ENCODE results near the gene PRDM11. TPM values are rescaled to one million over a fixed set of nuclear protein-coding genes. Genes with fewer than 3 reads are reported as not detected.

Gene PRDM11
- total RNA-seq, 1 donor from 2014 or later, result 7.5 TPM

DNA sequence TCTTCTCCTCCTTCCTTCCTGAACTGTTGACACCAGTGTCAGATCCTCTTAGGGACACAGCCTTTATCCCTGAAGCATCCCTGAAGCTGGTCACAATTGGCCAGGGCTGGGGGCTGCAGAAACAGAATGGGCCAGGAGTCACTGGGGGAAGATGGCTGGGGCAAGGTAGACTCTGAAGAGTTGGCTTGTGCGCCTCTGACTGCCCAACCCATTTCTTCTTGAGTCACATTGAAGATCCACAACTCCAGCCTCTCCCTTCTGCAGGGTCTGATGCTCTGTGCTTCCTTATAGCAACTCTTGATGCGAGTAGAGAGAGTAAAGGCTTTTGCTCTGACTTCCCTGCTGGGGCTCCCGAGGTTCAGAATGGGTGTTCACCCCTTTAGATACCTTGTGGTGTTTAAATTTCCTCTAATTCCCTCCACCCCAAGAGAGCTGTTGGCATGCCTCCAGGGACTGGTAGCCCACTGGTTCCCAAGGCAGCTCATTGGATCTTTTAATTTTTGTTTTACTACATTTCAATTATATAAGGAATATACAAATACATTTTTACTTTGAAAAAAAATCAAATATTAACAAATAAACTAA lies 13.4 kb downstream of the PRDM11 start:
- H3K36me3 Mint-ChIP-seq (ENCODE audit: unreplicated experiment), result no peaks in the 10 kb centered on the region
- H3K27me3 Mint-ChIP-seq (ENCODE audit: unreplicated experiment), result peaks cover 6% of the 10 kb centered on the region
- no peak overlapping the region for H3K4me3 Mint-ChIP-seq (ENCODE audit: unreplicated experiment)
- no peak for DNase-seq
- peaks cover 17% of the 10 kb centered on the region for H3K4me1 Mint-ChIP-seq (ENCODE audit: low read depth, unreplicated experiment)
- TF ChIP-seq, protein P1, sequence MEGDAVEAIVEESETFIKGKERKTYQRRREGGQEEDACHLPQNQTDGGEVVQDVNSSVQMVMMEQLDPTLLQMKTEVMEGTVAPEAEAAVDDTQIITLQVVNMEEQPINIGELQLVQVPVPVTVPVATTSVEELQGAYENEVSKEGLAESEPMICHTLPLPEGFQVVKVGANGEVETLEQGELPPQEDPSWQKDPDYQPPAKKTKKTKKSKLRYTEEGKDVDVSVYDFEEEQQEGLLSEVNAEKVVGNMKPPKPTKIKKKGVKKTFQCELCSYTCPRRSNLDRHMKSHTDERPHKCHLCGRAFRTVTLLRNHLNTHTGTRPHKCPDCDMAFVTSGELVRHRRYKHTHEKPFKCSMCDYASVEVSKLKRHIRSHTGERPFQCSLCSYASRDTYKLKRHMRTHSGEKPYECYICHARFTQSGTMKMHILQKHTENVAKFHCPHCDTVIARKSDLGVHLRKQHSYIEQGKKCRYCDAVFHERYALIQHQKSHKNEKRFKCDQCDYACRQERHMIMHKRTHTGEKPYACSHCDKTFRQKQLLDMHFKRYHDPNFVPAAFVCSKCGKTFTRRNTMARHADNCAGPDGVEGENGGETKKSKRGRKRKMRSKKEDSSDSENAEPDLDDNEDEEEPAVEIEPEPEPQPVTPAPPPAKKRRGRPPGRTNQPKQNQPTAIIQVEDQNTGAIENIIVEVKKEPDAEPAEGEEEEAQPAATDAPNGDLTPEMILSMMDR (IDR thresholded peaks at IDR 0.05; ENCODE audit: partially characterized antibody, unreplicated experiment), result no peak
- H3K9me3 Mint-ChIP-seq (ENCODE audit: unreplicated experiment), result peaks cover 6% of the 10 kb centered on the region
- H3K27ac Mint-ChIP-seq (ENCODE audit: unreplicated experiment), result no peak overlapping the region

DNA sequence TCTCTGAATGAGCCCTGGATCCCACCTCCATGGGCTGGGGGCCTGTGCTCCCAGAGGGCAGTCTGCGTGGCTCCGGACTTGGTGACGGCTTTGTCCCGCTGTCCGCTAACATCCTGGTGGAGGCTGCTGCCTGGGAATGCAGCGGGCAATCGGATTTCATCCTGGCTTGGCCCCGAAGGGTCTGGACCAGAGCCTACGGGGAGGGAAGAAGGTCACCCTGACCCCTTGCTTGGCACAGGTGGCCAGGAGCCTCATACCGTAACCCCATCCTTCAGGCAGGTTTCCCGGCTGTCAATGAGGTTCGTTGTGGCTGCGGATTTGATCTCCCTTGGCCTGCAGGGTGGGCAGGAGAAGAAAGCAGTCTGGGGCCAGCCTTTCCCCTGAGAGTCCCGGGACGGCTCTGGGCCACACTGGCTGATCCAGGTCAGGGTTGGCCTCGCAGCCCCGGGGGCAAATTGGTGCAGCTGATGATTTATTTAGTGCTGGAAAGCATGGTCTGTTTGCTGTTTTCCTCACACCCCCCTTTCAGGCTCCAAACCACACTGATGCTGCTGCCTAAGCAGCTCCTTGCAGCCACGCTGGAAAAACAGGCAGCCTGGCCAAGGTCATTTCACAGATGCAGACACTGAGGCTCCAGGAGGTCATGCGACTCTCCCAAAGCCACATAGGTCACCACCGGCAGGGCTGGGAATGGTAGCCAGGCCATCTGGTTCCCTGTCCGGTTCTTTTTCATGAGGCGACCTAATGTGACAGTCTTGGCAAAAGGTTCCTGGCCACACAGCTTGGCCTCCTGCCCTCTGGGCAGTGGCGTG lies 15.0 kb downstream of the PRDM11 start:
- Mint-ChIP-seq H3K27ac (ENCODE audit: unreplicated experiment) (no peak overlapping the region), H3K9me3 (ENCODE audit: unreplicated experiment) (peaks cover 6% of the 10 kb centered on the region)

GRCh38 chr11:45162064-45162375 lies 15.6 kb downstream of the PRDM11 start:
- DNase-seq, result no peak
- Mint-ChIP-seq H3K36me3 (ENCODE audit: unreplicated experiment) (no peaks in the 10 kb centered on the region), H3K9me3 (ENCODE audit: unreplicated experiment) (peaks cover 3% of the 10 kb centered on the region), H3K4me1 (ENCODE audit: low read depth, unreplicated experiment) (peaks cover 17% of the 10 kb centered on the region), H3K27me3 (ENCODE audit: unreplicated experiment) (peaks cover 4% of the 10 kb centered on the region), H3K4me3 (ENCODE audit: unreplicated experiment) (no peak overlapping the region), H3K27ac (ENCODE audit: unreplicated experiment) (no peak overlapping the region)
- TF ChIP-seq, protein P1 (IDR thresholded peaks at IDR 0.05; ENCODE audit: partially characterized antibody, unreplicated experiment), result no peak

More for the DNA sequence above, 15.0 kb downstream of the PRDM11 start:
- no peak overlapping the region for H3K4me3 Mint-ChIP-seq (ENCODE audit: unreplicated experiment)
- H3K27me3 Mint-ChIP-seq (ENCODE audit: unreplicated experiment), result peaks cover 8% of the 10 kb centered on the region
- H3K4me1 Mint-ChIP-seq (ENCODE audit: low read depth, unreplicated experiment), result peaks cover 17% of the 10 kb centered on the region
- TF ChIP-seq, protein P1 (IDR thresholded peaks at IDR 0.05; ENCODE audit: partially characterized antibody, unreplicated experiment), result no peak
- H3K36me3 Mint-ChIP-seq (ENCODE audit: unreplicated experiment), result no peaks in the 10 kb centered on the region
- DNase-seq, result no peak

- Mint-ChIP-seq H3K27me3 (ENCODE audit: unreplicated experiment) (peaks cover 4% of the 10 kb centered on the region), H3K4me3 (ENCODE audit: unreplicated experiment) (no peak overlapping the region), H3K27ac (ENCODE audit: unreplicated experiment) (no peak overlapping the region), H3K4me1 (ENCODE audit: low read depth, unreplicated experiment) (peaks cover 13% of the 10 kb centered on the region), H3K36me3 (ENCODE audit: unreplicated experiment) (no peaks in the 10 kb centered on the region), H3K9me3 (ENCODE audit: unreplicated experiment) (peaks cover 3% of the 10 kb centered on the region)
- TF ChIP-seq, protein P1 (IDR thresholded peaks at IDR 0.05; ENCODE audit: partially characterized antibody, unreplicated experiment), result no peak
- no peak for DNase-seq
Observed at GRCh38 chr11:45162916-45163879, 16.8 kb downstream of the PRDM11 start.

Measured in glutamatergic neuron (in vitro differentiated cells).